ENCODE results near the gene MRPL48.
"Not testable (repeated sequence)": the region's sequence is repeated elsewhere in the genome, so short reads cannot be mapped to it uniquely, and the experiment has no call there.

The MRPL48 gene

GRCh38 chr11:73787643-73788558, at the start of gene MRPL48:
Gene MRPL48, plus strand, starts transcription at chr11:73787874. Its CDS starts 98 bp downstream, at chr11:73787972.
- DNase-seq (ENCODE audit: low read depth), result peak; percentile 83

GRCh38 chr11:73743045-73743444, 44.6 kb upstream of the MRPL48 start:
- DNase-seq (ENCODE audit: low read depth), result no peak

GRCh38 chr11:73746701-73747100, 41.0 kb upstream of the MRPL48 start:
- no peak for DNase-seq (ENCODE audit: low read depth)

GRCh38 chr11:73747762-73748161, 39.9 kb upstream of the MRPL48 start:
- no peak for DNase-seq (ENCODE audit: low read depth)

- DNase-seq (ENCODE audit: low read depth), result no peak
These were observed 39.4 kb upstream of the MRPL48 start for GRCh38 chr11:73748300-73748699.

GRCh38 chr11:73749118-73749517, 38.6 kb upstream of the MRPL48 start:
- DNase-seq (ENCODE audit: low read depth), result no peak

- no peak for DNase-seq (ENCODE audit: low read depth)
These were observed 37.4 kb upstream of the MRPL48 start for GRCh38 chr11:73750228-73750627.

- DNase-seq (ENCODE audit: low read depth), result not testable (repeated sequence)
These were observed 36.8 kb upstream of the MRPL48 start for GRCh38 chr11:73750862-73751261.

- DNase-seq (ENCODE audit: low read depth), result no peak
These were observed 35.3 kb upstream of the MRPL48 start for GRCh38 chr11:73752216-73752867.

- no peak for DNase-seq (ENCODE audit: low read depth)
These were observed 34.8 kb upstream of the MRPL48 start for GRCh38 chr11:73752903-73753302.

GRCh38 chr11:73753938-73754337, 33.7 kb upstream of the MRPL48 start:
- DNase-seq (ENCODE audit: low read depth), result no peak

- no peak for DNase-seq (ENCODE audit: low read depth)
These were observed 32.0 kb upstream of the MRPL48 start for GRCh38 chr11:73755670-73756069.

- no peak for DNase-seq (ENCODE audit: low read depth)
These were observed 30.1 kb upstream of the MRPL48 start for GRCh38 chr11:73757598-73757997.

- no peak for DNase-seq (ENCODE audit: low read depth)
These were observed 29.2 kb upstream of the MRPL48 start for GRCh38 chr11:73758451-73758850.

- no peak for DNase-seq (ENCODE audit: low read depth)
These were observed 28.0 kb upstream of the MRPL48 start for GRCh38 chr11:73759610-73760134.

- no peak for DNase-seq (ENCODE audit: low read depth)
These were observed 27.5 kb upstream of the MRPL48 start for GRCh38 chr11:73760135-73760678.

- peak; percentile 99 for DNase-seq (ENCODE audit: low read depth)
These were observed 26.8 kb upstream of the MRPL48 start, which contains the start of gene RAB6A for GRCh38 chr11:73760679-73761402. Gene RAB6A, minus strand, starts transcription at chr11:73761074. Its CDS starts 439 bp downstream, at chr11:73760635.

GRCh38 chr11:73761403-73761945, 26.2 kb upstream of the MRPL48 start:
- no peak for DNase-seq (ENCODE audit: low read depth)

GRCh38 chr11:73762732-73763131, 24.9 kb upstream of the MRPL48 start:
- no peak for DNase-seq (ENCODE audit: low read depth)

- no peak for DNase-seq (ENCODE audit: low read depth)
These were observed 20.9 kb upstream of the MRPL48 start for GRCh38 chr11:73766763-73767162.

- DNase-seq (ENCODE audit: low read depth), result not testable (repeated sequence)
These were observed 16.9 kb upstream of the MRPL48 start for GRCh38 chr11:73770811-73771210.

All from activated gamma-delta T cell treated with anti-CD3 and anti-CD28 coated beads, Interleukin-2, amount 50 U/mL, for 16 hours (primary cell).